ENCODE measurements around the gene ENOX2.

DNA sequence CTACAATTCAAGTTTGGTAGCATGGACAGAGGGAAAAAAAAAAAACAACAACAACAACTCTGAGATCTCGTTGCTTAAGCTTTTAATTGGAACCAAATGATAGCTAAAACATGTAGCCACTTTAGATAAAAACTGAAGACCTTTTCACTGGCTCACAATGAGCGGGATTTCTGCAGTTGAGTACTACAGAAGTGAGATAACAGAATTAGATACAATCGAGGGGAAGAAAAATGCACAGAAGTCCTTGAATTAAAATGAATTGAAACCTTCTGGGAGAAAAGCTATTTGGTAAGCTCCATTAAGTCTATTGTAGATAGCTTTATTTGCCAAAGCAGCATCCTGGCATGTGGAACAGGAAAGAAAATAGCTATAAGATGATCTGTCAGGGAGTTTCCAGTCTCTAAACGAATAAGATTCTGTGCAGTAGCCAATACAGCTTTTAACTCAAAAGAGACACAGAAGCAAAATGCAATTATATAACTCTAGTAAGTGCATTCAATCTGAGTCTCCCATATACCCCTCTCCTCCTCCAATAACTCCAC, 248.5 kb downstream of the ENOX2 start:
- TF ChIP-seq, protein P1, sequence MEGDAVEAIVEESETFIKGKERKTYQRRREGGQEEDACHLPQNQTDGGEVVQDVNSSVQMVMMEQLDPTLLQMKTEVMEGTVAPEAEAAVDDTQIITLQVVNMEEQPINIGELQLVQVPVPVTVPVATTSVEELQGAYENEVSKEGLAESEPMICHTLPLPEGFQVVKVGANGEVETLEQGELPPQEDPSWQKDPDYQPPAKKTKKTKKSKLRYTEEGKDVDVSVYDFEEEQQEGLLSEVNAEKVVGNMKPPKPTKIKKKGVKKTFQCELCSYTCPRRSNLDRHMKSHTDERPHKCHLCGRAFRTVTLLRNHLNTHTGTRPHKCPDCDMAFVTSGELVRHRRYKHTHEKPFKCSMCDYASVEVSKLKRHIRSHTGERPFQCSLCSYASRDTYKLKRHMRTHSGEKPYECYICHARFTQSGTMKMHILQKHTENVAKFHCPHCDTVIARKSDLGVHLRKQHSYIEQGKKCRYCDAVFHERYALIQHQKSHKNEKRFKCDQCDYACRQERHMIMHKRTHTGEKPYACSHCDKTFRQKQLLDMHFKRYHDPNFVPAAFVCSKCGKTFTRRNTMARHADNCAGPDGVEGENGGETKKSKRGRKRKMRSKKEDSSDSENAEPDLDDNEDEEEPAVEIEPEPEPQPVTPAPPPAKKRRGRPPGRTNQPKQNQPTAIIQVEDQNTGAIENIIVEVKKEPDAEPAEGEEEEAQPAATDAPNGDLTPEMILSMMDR (IDR thresholded peaks at IDR 0.05): no peak
- TF ChIP-seq POLR2AphosphoS5 (IDR thresholded peaks at IDR 0.05): no peak

Data from upper lobe of left lung (tissue), 4 donors.